ENCODE data around the gene SSC5D. TPM values are rescaled to one million over a fixed set of nuclear protein-coding genes. Genes with fewer than 3 reads are reported as not detected.

The SSC5D gene
- total and polyA plus RNA-seq, 9 of the 15 experiments (the other 6 are each of a cell fraction or from before 2014, with no cell fraction given): 0.04 to 0.71 (median 0.14) TPM; not detected in 2

DNA sequence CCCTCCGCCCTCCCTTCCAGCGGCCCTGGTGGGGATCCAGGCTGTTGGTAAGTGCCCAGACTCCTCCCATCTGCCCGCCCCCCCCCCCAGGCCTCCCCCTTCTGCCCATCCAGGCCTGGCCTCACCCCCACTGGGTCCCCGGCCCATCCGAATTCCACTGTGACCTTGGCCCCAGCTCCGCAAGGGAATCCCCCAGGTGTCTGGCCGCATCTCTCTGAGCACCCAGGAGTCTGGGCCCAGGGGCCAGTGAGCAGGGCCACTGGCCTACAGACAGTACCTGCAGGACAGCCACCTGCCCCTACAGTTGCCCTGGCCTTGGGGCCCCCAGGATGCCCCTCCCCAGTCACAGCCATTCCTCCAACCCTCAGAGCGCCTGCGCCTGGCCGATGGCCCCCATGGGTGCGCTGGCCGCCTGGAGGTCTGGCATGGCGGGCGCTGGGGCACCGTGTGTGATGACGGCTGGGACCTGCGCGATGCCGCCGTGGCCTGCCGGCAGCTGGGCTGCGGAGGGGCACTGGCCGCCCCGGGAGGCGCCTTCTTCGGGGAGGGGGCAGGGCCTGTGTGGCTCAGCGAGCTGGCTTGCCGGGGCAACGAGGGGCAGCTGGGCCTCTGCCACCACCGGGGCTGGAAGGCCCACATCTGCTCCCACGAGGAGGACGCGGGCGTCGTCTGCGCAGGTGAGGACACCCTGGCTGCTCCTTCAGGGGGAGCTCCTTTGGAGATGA is 912 bp downstream of the SSC5D start:
- peak in 2 of 4 experiments; percentile 30 to 33 for DNase-seq (ENCODE audit: extremely low read depth in 1 of 4, low spot score in 3 of 4)
- Histone ChIP-seq H3K4me1 (replicated peaks in 1 of 2; ENCODE audit: control insufficient read depth in 2 of 2, insufficient read depth in 2 of 2, low read length in 2 of 2) (peaks cover 29 to 89% of the 10 kb centered on the region in 2 experiments), H3K79me2 (ENCODE audit: control insufficient read depth, insufficient read depth, low read length) (peaks cover 12% of the 10 kb centered on the region; the same call in 2 of the 3 replicates), H3K4me3 (no peak overlapping the region), H3K9me1 (ENCODE audit: control insufficient read depth, insufficient read depth, low read length) (no peaks in the 10 kb centered on the region), H3K36me3 (ENCODE audit: control insufficient read depth, insufficient read depth, low read length) (peaks cover 5% of the 10 kb centered on the region; the same call in 2 of the 3 replicates), H3K9ac (ENCODE audit: insufficient read depth in 1 of 2, low read depth in 2 of 2, low read length in 2 of 2) (peak overlapping the region in 1 of 2 experiments; percentile 81; a peak in 2 of 4 replicates), H3K4me2 (ENCODE audit: insufficient read depth, low read length) (no peak overlapping the region), H3K9me3 (replicated peaks; ENCODE audit: control insufficient read depth, insufficient read depth, low read depth, low read length) (no peaks in the 10 kb centered on the region), H3K27ac (ENCODE audit: extremely low read depth, low read depth, low read length) (no peak overlapping the region), H2AFZ (ENCODE audit: low read depth, low read length) (no peak overlapping the region), H3K27me3 (ENCODE audit: control insufficient read depth in 2 of 2, insufficient read depth in 2 of 2, low read length in 2 of 2) (peaks cover 0 to 4% of the 10 kb centered on the region in 2 experiments; a peak in 1 of 5 replicates), H4K20me1 (replicated peaks; ENCODE audit: control insufficient read depth, insufficient read depth, low read length) (no peaks in the 10 kb centered on the region)
- CTCF ChIA-PET (ENCODE audit: low intra/inter-chr PET ratio): no interaction called here
- no peak for ATAC-seq
- no peak for FAIRE-seq
- intact Hi-C loops (cut with micrococcal nuclease): no loop called here
- in situ Hi-C loops (cut with MboI): no loop called here
- POLR2A ChIA-PET: interaction anchor here (0.6 to 2.3 kb wide), 4 partner anchors 10 to 105 kb away, joined by 3 to 5 read pairs (median 3); partner anchors contain the start of gene TMEM238
- 81% methylated on average over 24 of the region's 36 CpGs for WGBS (ENCODE audit: insufficient coverage, low coverage, missing lambda C conversion rate)
- BruUV-seq (replicated peaks): no TSS peak
- TF ChIP-seq ZFP30 (CRISPR knock-in tag; IDR thresholded peaks at IDR 0.05; ENCODE audit: borderline replicate concordance) (no peak), TEAD4 (IDR thresholded peaks at IDR 0.05; ENCODE audit: low read length) (no peak), TEAD4 (CRISPR knock-in tag; IDR thresholded peaks at IDR 0.05; ENCODE audit: borderline replicate concordance) (no peak), ELF4 (CRISPR knock-in tag; IDR thresholded peaks at IDR 0.05) (no peak), ZKSCAN1 (IDR thresholded peaks at IDR 0.05; ENCODE audit: low read depth, low read length) (no peak), POLR2G (IDR thresholded peaks at IDR 0.05; ENCODE audit: low read depth, low read length) (peak; percentile 76), POLR2A (conservative IDR thresholded peaks at IDR 0.05) (no peak), STAT5A (IDR thresholded peaks at IDR 0.05; ENCODE audit: borderline replicate concordance, low read length) (no peak), ZNF57 (CRISPR knock-in tag; IDR thresholded peaks at IDR 0.05) (no peak)
- TF ChIP-seq, protein P1, sequence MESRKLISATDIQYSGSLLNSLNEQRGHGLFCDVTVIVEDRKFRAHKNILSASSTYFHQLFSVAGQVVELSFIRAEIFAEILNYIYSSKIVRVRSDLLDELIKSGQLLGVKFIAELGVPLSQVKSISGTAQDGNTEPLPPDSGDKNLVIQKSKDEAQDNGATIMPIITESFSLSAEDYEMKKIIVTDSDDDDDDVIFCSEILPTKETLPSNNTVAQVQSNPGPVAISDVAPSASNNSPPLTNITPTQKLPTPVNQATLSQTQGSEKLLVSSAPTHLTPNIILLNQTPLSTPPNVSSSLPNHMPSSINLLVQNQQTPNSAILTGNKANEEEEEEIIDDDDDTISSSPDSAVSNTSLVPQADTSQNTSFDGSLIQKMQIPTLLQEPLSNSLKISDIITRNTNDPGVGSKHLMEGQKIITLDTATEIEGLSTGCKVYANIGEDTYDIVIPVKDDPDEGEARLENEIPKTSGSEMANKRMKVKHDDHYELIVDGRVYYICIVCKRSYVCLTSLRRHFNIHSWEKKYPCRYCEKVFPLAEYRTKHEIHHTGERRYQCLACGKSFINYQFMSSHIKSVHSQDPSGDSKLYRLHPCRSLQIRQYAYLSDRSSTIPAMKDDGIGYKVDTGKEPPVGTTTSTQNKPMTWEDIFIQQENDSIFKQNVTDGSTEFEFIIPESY (CRISPR knock-in tag; IDR thresholded peaks at IDR 0.05): peak; percentile 96
- TF ChIP-seq, protein P2, sequence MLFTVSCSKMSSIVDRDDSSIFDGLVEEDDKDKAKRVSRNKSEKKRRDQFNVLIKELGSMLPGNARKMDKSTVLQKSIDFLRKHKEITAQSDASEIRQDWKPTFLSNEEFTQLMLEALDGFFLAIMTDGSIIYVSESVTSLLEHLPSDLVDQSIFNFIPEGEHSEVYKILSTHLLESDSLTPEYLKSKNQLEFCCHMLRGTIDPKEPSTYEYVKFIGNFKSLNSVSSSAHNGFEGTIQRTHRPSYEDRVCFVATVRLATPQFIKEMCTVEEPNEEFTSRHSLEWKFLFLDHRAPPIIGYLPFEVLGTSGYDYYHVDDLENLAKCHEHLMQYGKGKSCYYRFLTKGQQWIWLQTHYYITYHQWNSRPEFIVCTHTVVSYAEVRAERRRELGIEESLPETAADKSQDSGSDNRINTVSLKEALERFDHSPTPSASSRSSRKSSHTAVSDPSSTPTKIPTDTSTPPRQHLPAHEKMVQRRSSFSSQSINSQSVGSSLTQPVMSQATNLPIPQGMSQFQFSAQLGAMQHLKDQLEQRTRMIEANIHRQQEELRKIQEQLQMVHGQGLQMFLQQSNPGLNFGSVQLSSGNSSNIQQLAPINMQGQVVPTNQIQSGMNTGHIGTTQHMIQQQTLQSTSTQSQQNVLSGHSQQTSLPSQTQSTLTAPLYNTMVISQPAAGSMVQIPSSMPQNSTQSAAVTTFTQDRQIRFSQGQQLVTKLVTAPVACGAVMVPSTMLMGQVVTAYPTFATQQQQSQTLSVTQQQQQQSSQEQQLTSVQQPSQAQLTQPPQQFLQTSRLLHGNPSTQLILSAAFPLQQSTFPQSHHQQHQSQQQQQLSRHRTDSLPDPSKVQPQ (CRISPR knock-in tag; IDR thresholded peaks at IDR 0.05; ENCODE audit: borderline replicate concordance): no peak
- TF ChIP-seq, protein P3, sequence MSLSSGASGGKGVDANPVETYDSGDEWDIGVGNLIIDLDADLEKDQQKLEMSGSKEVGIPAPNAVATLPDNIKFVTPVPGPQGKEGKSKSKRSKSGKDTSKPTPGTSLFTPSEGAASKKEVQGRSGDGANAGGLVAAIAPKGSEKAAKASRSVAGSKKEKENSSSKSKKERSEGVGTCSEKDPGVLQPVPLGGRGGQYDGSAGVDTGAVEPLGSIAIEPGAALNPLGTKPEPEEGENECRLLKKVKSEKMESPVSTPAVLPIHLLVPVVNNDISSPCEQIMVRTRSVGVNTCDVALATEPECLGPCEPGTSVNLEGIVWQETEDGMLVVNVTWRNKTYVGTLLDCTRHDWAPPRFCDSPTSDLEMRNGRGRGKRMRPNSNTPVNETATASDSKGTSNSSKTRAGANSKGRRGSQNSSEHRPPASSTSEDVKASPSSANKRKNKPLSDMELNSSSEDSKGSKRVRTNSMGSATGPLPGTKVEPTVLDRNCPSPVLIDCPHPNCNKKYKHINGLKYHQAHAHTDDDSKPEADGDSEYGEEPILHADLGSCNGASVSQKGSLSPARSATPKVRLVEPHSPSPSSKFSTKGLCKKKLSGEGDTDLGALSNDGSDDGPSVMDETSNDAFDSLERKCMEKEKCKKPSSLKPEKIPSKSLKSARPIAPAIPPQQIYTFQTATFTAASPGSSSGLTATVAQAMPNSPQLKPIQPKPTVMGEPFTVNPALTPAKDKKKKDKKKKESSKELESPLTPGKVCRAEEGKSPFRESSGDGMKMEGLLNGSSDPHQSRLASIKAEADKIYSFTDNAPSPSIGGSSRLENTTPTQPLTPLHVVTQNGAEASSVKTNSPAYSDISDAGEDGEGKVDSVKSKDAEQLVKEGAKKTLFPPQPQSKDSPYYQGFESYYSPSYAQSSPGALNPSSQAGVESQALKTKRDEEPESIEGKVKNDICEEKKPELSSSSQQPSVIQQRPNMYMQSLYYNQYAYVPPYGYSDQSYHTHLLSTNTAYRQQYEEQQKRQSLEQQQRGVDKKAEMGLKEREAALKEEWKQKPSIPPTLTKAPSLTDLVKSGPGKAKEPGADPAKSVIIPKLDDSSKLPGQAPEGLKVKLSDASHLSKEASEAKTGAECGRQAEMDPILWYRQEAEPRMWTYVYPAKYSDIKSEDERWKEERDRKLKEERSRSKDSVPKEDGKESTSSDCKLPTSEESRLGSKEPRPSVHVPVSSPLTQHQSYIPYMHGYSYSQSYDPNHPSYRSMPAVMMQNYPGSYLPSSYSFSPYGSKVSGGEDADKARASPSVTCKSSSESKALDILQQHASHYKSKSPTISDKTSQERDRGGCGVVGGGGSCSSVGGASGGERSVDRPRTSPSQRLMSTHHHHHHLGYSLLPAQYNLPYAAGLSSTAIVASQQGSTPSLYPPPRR (CRISPR knock-in tag; IDR thresholded peaks at IDR 0.05; ENCODE audit: borderline replicate concordance): no peak
